ENCODE results near the gene COL24A1.
"Not testable (repeated sequence)": the region's sequence is repeated elsewhere in the genome, so short reads cannot be mapped to it uniquely, and the experiment has no call there.

Gene COL24A1

DNA sequence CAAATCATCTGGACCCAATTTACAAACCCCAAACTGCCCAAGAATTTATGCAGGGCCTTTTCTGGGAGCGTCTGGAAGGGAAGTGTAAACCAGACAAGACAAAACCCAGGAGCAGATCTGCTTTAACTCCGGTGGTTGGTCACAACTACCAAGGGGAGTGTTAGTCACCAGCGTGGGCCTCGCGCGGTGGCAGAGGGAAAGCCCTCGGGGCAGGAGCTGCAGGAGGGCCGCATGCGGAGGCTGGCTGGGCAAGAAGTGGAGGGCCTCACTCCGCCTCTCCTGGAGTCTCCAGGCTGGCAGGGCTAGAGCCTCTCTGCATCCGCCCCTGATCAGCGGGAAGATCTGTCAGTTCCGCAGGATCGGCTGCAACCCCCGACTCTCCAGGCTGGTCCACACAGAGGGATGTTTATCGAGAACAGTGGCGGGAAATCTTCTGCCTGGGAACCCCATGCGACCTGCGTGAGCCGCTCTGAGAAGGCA lies 2.0 kb downstream of the COL24A1 start:
- in situ Hi-C loops (cut with MboI; ENCODE audit: low sequenced_read_pairs): no loop called here

DNA sequence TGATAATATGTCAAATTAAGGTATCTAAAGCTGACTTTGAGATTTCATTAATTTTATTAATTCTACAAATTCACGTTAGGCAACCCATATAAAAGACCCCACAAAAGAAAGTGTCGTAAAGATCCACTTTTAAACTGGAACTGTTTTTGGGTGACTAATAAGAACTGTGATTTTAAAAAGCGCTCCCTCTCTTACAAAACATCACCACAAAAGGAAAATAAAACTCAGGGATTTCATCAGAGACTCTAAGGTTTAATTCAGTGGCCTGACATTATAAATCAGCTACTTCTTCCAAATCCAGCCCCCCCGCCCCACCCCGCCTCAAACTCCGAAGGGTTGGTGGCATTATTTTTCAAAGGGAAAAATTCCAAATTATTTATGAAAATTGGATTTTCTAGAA lies 2.7 kb downstream of the COL24A1 start:
- in situ Hi-C loops (cut with MboI; ENCODE audit: low sequenced_read_pairs): no loop called here

DNA sequence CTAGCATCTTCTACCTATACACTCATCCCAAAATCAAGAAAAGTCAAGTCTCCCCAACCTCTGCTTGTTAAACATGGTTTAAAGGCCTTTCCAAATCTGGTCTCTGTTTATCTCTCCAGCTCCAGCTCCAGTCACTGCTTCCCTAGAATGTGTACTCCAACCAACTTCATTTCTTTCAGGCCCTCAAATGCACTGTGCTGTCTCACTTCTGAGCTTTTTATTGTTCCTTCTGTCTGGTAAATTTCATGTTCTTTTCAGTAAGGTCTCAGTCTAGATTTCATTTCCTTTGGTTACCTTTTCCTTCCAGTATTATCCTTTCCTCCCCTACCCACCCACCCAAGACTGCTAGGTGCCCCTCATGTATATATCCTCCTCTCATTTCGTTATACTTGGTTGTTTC lies 3.7 kb downstream of the COL24A1 start:
- in situ Hi-C loops (cut with MboI; ENCODE audit: low sequenced_read_pairs): no loop called here

DNA sequence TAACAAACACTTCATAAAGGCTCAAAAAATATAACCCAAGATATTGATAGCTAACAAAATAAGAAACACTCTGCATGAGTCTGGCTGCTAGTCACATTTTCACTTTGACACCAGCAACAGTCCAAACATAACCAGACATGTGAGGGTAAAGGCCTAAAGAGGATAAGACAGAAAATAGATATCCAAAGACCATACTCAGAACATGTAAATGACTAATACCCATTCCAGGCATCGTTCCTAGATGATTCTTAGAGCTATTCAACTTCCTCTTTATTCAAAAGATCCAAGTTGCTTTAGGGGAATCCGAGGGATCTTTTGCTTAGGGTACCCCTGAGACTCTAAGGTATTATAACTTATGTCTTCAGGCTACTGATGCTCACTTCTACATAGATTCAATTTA lies 5.1 kb downstream of the COL24A1 start:
- in situ Hi-C loops (cut with MboI; ENCODE audit: low sequenced_read_pairs): no loop called here

DNA sequence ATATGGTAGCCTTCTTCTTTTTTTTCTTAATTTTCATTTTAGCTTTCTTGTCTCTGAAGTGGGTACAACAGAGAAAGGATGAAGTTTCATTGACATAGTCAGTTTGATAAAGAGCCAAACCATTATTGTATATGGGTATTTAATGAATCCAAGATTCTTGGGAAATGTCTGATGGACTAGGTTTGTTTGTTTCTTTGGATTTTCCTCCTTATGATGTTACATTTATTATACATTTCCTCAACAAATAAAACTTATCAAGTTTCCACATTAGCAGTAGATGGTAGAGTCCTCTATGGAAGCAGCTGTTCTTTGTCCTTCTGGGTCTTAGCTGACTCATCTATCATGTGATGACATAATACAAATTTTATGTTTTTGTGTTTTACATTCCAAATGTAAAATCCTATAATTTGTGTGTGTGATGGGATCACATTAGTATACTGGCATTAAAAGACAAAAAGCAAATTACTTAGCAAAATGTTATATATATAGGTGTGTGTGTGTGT lies 6.0 kb downstream of the COL24A1 start:
- in situ Hi-C loops (cut with MboI; ENCODE audit: low sequenced_read_pairs): no loop called here

DNA sequence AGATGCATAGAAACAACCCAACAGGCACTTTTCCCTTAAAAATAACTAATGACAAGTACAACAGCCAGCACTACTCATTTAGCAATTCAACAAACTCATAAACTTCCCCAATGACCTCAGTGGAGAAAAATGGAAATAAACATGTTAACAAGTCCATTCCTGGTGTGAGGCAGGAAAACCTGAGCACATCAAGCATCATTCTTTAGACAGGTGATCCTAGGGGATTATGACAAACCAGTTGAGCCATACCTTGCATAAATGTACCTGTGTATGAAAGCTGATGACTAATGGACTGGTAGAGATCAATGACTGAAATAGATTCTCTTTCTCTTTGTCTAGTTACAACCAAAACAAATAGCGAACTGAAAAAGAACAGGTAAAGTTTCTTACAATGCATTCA lies 7.0 kb downstream of the COL24A1 start:
- in situ Hi-C loops (cut with MboI; ENCODE audit: low sequenced_read_pairs): no loop called here

DNA sequence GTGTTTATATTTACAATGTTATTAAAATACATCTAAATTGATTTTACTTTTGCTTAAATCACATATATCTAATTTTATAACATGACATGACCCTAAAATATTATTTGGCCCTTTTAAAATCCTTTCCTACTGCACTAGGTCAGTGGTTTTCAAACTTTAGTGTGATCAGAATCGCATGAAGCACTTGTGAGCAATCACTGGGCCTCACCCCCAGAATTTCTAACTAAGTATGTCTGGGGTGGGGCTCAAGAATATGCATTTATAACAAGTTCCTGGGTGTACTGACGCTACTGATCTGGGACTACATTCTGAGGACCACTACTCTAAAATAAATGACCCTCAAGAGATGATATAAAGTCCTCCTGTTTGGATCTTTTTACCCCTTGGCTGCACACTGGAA lies 8.8 kb downstream of the COL24A1 start:
- in situ Hi-C loops (cut with MboI; ENCODE audit: low sequenced_read_pairs): no loop called here

DNA sequence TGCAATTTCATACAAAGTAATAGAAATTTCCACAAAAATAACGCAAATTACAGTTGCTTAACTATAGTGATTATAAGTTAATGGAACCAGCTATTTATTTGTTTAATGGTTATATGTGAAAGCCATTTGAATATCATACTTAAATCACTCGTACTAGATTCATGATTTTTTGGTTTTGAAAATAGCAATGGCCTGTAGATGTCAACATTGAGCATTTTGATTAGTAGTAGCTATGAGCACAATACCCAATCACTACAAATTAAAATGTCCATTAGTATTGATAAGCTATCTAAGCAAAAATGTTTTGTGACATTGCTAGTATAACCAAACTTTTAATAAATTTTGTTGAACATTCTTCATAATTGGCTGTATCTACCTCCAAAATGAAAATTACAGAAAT lies 10.0 kb downstream of the COL24A1 start:
- in situ Hi-C loops (cut with MboI; ENCODE audit: low sequenced_read_pairs): no loop called here

DNA sequence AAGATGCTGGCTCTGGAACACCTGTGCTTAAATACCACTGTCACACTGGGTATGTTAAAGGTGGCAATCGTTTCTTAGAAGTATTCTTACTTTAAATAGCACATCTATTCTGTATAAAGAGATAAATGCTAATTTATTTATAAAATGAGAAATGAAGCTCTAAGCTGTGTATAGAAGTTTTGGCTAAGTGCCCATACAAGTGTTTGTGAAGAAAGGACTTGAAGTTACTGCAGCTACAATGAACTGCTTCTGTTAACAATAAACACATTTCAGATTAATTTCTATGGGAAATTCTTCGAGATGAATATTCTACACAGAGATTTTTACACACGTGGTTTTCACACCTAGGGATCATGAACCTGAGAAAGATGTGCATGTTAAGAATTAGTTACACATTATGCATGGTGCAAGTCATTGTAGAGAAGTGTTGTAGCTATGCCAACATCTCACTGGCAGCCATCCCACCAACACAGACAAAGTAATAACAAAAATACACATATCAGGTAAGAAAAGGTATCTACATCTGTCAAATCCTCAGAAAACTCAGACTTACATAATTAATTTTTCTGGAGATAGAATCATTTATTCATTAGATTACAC lies 16.2 kb downstream of the COL24A1 start:
- in situ Hi-C loops (cut with MboI; ENCODE audit: low sequenced_read_pairs): no loop called here

DNA sequence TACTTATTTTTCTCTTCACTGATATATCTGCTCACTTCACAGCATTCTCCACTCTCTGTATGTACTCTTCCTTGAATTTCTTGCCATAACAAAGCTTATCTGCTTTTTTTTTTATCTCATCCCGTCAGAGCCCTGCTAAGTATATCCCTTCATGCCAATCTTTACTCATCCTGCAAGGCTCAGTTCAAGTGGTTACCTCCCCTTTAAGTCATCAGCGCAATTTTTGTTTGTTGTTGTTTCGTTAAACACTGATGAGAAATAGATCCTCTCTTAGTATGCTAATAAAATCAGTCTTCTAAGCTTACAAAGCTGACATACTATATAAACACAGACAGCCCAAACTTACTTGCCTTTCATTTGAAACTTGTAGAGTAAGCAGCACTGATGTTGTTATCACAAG lies 17.8 kb downstream of the COL24A1 start:
- in situ Hi-C loops (cut with MboI; ENCODE audit: low sequenced_read_pairs): no loop called here

DNA sequence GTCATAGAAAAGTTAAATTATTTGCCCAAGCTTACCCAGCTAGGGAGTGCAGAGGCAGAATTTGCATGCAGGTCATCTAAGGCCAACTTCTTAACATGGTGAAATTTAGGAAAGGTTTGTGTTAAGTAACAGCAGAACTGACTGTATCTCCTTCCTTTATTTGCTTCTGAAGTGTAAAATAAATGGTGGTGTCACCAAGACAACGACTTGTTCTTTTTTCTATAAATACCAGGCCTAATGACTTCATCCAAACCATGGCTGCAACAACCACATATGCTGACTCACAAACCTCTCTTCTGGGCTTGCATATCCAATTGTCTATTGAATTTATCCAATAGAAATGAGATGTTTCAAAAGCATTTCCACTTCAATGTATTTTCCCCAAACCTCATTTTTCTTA lies 19.1 kb downstream of the COL24A1 start:
- in situ Hi-C loops (cut with MboI; ENCODE audit: low sequenced_read_pairs): no loop called here

DNA sequence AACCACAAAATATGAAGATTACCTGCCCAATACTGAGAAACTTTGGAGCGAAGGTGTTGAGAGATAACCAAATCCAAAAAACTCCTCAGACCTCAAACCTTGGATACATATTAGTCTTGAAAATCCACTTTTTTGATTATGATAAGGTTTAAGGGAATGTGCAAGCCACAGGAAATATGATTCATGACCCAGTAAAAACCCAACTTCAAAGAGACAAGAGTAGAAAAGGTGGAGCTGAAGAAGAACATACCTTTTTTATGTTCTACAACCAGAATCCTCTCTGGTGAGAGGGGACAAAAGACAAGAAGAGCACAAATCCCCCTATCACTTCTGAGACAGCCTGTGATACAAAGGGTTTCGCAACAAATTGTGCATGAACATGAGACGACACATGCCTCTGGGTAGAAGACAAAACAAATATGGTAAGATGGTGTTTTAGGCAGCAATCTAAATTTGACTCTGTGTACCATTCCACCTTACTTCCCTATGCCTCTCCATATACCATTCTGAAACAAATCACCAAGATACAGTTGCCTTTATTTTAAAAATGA lies 37.3 kb downstream of the COL24A1 start:
- in situ Hi-C loops (cut with MboI; ENCODE audit: low sequenced_read_pairs): no loop called here

DNA sequence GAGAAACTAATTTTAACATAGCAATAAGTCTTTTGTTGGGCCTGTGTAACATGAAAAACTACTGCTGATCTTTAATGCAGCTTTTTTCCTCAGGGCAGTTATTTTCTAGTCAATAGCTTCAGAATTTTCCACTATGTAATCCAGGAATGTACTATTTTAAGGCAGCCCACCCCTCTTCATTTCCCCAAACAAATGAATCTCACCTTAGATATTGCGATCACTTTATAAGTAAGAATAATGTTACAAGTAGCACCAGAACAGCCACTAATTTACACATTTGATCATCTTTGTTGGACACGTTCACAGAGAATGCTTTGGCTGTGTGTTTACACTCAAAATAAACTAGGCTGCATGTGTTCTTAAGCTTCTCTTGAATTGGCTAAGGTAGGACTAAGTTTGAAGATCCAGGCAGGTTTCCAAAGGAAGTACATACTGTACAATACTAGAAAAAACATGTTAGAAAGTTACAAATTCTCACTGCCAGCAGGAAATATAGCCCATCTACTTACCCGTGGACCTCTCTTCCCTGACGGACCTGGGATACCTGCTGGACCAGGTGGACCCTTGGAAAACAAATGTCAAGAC lies 41.7 kb downstream of the COL24A1 start:
- in situ Hi-C loops (cut with MboI; ENCODE audit: low sequenced_read_pairs): no loop called here

DNA sequence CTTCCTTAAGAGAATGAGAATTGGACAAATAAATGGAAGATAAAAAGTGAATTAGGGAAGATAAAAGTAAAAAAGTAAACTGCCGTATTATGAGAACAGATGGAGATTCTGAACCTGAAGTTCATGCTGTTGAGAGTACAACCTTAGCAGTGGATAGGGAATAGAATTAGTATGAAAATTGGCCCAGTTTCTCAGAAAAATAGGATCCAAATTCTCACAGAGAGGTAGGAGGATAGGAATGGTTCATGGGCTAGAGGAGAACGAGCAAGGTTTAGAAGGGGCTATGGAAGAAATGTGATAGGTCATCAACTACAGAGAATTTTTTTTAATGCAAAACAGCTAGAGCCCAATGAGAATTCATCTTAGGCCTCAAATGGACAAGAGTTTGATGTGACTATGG lies 42.3 kb downstream of the COL24A1 start:
- in situ Hi-C loops (cut with MboI; ENCODE audit: low sequenced_read_pairs): no loop called here

DNA sequence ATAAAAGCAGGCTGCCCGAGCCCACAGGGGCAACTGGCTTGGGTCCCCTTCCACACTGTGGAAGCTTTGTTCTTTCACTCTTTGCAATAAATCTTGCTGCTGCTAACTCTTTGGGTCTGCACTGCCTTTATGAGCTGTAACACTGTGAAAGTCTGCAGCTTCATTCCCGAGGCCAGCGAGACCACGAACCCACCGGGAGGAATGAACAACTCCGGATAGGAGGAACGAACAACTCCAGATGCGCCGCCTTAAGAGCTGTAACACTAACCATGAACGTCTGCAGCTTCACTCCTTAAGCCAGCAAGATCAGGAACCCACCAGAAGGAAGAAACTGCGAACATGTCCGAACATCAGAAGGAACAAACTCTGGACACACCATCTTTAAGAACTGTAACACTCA lies 45.0 kb downstream of the COL24A1 start:
- in situ Hi-C loops (cut with MboI; ENCODE audit: low sequenced_read_pairs): not testable (repeated sequence)

DNA sequence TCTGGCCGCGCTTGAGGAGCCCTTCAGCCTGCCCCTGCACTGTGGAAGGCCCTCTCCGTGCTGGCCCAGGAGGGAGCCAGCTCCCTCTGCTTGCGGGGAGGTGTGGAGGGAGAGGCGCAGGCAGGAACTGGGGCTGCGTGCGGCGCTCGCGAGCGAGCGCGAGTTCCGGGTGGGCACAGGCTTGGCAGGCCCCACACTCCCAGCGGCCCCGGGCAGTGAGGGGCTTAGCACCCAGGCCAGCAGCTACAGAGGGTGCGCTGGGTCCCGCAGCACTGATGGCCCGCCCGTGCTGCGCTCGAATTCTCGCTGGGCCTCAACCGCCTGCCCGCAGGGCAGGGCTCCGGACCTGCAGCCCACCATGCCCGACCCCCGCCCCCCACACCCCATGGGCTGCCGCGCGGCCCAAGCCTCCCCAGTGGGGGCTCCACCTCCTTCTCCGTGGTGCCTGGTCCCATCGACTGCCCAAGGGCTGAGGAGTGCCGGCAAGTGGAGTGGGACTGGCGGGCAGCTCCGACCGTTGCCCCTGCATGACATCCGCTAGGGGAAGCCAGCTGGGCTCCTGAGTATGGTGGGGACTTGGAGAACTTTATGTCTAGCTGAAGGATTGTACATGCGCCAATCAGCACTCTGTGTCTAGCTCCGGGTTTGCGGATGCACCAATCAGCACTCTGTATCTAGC lies 46.0 kb downstream of the COL24A1 start:
- in situ Hi-C loops (cut with MboI; ENCODE audit: low sequenced_read_pairs): no loop called here

DNA sequence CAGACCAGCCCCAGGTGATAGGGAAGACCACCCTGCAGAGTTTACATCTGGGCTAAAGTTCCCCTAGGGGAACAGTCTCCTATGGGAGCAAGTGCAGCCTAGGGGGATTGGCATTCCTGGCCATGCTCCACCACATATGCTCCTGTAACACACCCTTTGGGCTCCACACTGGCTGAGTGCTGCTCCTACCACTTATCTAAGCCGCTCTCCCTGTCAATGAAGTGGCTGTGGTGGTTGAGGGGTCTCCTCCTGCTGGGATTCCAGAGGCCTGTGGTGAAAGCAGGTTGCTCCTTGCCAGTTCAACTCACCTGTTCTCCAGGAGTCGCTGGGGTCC lies 51.1 kb downstream of the COL24A1 start:
- in situ Hi-C loops (cut with MboI; ENCODE audit: low sequenced_read_pairs): no loop called here

DNA sequence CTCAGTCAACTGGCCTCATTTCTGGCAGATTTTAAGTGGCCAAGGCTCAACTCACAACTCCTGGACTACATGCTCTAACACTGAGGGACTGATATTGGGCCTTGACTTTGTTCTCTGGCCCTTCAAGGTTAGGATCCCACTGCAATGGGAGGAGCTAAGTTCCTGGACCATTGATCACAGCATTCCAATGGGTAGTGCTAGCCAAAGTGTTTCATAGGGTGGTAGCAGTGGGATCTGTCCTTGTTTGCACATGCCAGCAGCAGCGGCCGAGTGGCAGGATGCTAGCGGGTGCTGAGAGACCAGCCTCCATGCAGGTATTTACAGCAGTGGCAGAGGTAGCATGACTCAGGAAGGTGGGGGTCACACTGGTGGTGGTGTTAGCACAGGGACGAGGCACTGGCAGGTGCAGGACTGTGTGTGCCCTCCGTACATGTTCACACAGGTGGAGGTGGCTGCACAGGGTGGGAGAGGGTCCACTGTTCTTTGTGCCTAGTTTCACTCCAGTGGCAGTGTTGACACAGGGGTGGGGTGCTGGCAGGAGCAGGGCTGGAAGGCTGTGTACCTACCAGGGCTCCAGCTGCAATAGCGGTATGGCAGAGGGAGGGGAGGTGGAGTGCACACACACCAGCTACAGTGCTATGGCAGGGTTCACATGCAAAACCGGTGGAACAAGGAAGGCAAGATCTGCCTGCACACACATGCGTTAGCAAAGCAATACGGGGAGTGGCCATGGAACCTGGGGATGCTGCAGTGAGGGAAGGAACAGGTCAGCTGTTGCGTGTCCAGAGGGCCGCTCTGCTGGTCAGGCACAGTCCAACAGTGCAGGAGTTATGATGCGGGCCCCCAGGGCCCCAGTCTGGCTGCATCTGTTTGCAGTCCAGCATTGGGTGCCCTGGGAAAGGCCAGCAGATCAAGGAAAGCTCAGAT lies 51.7 kb downstream of the COL24A1 start:
- in situ Hi-C loops (cut with MboI; ENCODE audit: low sequenced_read_pairs): no loop called here

DNA sequence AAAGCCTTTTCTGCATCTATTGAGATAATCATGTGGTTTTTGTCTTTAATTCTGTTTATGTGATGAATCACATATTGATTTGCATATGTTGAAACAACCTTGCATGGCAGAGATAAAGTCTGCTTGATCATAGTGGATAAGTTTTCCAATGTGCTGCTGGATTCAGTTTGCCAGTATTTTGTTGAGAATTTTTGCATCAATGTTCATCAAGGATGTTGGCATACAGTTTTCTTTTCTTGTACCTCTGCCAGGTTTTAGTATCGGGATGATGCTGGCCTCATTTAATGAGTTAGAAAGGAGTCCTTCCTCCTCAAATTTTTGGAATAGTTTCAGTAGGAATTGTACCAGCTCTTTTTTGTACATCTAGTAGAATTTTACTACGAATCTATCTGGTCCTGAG lies 55.0 kb downstream of the COL24A1 start:
- in situ Hi-C loops (cut with MboI; ENCODE audit: low sequenced_read_pairs): no loop called here

DNA sequence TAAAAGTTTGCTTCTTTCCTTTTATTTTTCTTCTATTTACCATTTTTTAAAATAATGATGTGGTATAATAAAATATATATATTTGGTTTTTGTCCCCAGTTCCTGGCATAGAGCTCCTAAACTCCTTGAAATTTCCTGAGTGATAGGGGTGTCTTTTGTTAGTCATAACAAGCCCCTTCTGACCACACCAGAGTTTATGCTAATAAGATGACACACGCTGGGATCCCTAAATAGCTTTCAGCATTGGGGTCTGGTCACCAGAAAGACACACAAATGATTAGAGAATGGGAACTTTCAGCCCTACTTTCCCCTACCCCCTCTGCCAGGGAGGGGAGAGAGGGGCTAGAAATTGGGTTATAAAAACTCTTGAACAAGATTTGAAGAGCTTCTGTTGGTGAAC lies 56.2 kb downstream of the COL24A1 start:
- in situ Hi-C loops (cut with MboI; ENCODE audit: low sequenced_read_pairs): no loop called here

DNA sequence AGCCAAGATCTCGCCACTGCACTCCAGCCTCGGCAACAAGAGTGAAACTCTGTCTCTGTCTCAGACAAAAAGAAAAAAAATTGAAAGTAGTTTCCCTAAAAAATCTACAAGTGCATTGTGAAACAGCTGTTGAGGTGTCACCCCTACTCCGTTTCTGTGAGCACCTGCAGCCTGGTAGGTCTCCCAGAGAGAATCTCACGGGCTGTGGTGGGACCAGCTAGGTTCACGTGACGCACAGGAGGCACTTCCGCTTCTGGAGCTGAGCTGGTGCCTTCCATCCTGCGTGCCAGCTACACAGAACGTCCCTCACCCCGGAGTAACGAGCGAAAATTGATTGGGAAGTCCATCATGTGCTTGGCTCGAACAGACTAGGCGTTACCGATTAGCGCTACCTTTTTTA lies 66.8 kb downstream of the COL24A1 start:
- in situ Hi-C loops (cut with MboI; ENCODE audit: low sequenced_read_pairs): no loop called here

Data from hTERT RPE-1 (cell line).